ENCODE data around the gene BAIAP2.

GRCh38 chr17:81046132-81046769, 11.3 kb downstream of the BAIAP2 start:
- TF ChIP-seq CTCF (IDR thresholded peaks at IDR 0.05; ENCODE audit: insufficient read depth, low read depth, low read length) (no peak), EZH2 (IDR thresholded peaks at IDR 0.05; ENCODE audit: insufficient read depth, low read length) (no peak)
